NOMO-1 treated with dmso at 0.1 percent for 144 hours (cell line): ENCODE results near the gene RGS8.

ENCODE experiments used
- DNase-seq: peaks from one replicate; lab custom pipeline; 2025; ENCODE audit not compliant: unreplicated experiment; lab: John Stamatoyannopoulos, UW

The RGS8 gene

DNA sequence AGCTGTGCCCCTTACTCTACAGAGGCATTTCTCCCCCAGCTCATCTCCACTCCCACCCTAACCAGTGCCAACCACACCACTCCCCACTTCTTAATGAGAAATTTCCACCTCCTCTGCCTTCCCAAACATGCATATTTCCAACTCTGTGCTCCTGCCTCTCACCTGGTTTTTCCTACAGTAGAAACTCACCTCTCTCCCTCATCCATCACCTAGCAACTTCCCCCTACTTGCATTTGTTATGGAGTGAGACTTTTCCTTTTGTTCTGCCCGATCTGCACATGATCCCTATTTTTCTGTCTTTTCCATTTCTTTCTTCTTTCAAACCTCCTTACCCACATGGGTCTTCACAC lies 11.9 kb downstream of the RGS8 start:
- no peak for DNase-seq

GRCh38 chr1:182671750-182672486 lies 12.5 kb downstream of the RGS8 start:
- no peak for DNase-seq

GRCh38 chr1:182670032-182670749 lies 14.2 kb downstream of the RGS8 start:
- no peak for DNase-seq

- DNase-seq: no peak
Observed at GRCh38 chr1:182669266-182669665, 15.1 kb downstream of the RGS8 start.

DNA sequence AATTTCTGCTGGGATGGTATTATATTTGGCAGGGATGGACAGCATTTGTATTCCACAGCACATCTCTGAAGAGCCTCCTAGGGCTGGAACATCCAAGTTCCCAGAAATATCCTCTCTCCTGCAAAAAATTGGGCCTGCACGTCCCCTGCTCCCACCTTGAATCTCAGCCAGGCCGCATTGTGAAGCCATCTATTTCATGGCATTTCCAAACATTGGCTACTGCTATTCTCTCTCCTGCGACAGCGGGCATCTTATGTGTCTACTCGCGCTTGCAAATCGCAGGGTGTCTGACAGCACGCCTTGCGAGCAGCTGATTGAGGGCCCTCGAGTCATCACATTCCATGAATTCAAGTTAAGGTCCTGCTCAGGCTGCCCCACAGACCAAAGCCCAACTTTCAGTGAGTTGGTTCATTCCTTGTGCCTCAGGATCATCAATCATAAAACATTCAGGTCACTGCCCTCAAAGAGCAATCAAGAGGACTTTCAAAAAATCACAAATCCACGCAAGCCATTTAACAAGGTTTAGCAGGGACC lies 15.8 kb downstream of the RGS8 start:
- no peak for DNase-seq

GRCh38 chr1:182667848-182668505 lies 16.4 kb downstream of the RGS8 start:
- DNase-seq: no peak

DNA sequence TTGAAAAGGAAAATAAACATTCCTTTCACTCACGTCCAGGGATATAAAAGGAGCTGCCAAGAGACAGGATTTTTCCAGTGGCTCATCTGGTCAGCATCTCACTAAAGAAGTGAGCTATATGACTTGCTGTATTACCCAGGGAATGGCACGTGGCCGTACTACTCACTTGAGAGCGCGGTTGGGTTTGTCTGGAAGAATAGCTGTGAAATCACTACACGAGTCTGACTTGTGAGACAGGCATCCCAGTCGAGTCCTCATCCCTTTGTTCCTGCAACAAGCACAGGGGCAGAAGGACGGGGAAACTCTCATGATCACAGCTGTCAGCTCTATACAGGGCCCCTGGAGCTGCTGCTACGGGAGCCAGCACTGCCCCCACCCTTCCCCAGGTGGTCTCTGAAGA lies 17.7 kb downstream of the RGS8 start:
- no peak for DNase-seq

GRCh38 chr1:182664296-182664695 lies 20.1 kb downstream of the RGS8 start:
- DNase-seq: no peak

GRCh38 chr1:182662956-182663355 lies 21.4 kb downstream of the RGS8 start:
- DNase-seq: no peak

GRCh38 chr1:182662121-182662890 lies 22.1 kb downstream of the RGS8 start:
- DNase-seq: no peak

DNA sequence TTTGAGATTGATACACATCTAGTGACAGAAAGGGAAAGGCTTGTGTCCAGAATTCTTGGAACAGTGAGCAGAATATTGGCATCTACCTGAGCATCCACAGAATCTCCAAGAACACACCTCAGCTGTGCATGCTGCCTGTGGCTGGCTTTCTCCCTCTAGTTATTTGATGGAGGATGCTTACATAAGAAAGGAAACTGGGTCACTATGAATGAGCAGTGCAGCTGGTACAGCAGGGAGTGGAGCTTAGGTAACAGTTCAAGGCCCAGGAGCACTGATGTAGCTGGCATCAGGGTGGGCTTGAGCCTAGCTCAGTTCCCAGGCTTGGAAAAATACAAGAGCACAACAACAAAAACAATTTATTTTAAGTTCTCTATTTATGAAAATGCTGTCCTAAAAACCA lies 26.3 kb downstream of the RGS8 start:
- DNase-seq: no peak

- DNase-seq: no peak
Observed at GRCh38 chr1:182656842-182657397, 27.5 kb downstream of the RGS8 start.

DNA sequence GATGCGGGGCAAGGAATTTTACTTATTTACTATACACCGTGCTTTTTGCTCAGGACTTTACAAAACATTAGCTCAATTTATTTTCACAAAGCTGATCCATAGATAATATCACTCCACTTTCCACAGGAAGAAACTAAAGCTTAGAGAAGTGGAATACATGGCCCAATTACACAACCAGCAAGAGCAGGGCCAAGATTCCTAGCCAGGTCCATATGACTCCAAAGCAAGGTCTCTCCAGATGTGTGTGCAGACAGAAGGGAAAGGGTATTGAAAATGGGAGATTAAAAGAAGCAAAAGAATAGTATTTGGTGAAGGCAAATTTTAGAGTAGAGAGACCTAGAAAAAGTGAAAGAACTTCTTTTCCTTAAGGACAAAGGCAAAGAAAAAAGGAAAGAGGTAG lies 30.4 kb downstream of the RGS8 start:
- DNase-seq: no peak

DNA sequence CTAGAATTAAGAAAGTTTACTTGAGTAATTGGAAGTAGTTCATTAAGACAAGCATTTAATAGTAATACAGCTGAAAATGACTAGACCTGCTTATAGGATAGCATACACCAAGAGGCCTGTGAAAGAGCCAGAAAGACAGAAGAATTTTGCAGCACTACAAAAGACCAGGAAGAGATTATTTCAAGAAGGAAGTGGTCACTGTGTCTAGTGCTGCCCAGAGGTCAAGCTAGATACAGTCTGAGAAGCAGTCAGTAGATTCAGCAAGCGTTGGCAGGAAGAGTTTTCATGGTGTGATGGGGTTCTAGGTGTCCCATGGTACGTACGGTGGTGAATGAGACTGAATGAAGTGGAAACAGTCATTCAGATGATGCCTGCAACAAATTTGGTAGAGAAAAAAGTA lies 31.5 kb downstream of the RGS8 start:
- no peak for DNase-seq

DNA sequence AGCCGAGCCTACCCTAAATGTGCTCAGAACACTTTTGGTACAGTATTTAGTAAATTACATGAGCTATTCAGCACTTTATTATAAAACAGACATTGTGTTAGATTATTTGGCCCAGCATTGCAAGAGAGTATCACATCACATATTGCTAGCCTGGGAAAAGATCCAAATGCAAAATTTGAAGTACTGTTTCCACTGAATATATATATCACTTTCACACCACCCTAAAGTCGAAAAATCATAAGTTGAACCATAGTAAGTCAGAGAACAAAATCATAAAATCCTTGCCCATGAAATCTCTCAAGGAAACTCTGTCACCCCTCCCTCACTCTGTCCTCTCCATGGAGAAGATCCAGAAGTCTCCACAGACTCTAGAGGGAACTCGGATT lies 33.1 kb downstream of the RGS8 start:
- DNase-seq: no peak

DNA sequence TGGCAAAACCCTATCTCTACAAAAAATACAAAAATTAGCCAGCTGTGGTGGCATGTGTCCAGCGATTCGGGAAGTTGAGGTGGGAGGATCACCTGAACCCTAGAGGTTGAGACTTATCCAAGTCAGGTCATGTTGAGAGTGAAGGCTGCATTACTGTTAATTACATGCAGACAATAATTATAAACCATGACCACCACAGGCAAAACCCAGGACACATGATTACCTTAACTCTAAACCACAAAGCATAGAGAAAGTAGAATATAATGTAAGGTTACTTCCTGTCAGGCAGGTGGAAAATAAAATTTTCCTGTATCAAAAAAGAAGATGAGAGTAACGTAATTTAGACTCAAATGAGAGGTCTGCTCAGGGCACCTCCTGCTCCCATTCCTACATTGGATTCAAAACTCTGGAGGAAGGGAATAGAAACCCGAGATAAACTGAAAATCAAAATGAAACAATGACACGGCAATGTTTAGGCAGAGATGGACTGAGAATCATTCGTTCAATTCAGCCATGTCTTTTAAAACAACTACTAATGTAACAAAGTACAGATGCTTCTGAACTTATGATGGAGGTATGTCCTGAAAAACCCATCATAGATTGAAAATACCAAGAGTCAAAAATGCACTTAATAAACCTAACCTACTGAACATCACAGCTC lies 33.6 kb downstream of the RGS8 start:
- no peak for DNase-seq

- no peak for DNase-seq
Observed at GRCh38 chr1:182649041-182649440, 35.3 kb downstream of the RGS8 start.

GRCh38 chr1:182646739-182647138 lies 37.6 kb downstream of the RGS8 start:
- no peak for DNase-seq

DNA sequence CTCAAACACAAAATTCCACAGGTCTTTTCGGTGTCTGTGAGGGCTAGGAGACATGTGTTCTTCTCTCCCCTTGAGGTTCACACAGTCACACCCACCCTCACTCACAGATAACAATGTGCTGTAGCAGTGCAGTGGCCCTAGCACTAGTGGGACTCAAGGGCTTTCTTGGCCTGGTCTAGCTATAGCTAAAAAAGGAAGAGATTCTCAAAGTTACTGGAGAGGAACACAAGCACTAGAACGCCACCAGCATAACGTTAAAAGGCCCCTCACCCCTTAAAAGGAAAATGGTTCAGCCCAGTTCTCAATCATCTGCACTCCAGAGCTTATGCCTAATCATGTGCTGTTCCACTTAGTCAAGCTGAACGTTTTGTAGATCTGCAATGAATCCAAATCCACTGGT lies 39.5 kb downstream of the RGS8 start:
- DNase-seq: no peak

DNA sequence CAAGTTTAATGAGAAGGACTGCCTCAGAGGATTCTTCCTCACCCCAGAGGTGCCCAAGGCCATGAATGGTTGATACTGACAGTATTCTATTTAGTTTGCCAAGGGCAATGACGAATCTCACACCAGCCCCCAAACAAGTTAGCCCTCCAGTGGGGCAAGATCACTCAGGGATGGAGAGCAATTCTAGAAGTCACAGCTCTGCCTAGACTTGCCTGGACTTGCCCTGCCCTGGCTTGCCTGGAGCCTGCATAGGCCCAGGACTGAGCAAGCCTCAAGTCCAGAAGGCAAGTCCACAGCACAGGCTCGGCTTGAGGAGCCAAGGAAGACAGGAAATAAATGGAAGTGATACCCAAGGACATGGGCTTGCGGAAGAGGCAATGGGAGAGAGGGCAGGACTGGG lies 40.7 kb downstream of the RGS8 start:
- no peak for DNase-seq

- DNase-seq: no peak
Observed at GRCh38 chr1:182642461-182642860, 41.9 kb downstream of the RGS8 start.
